ENCODE measurements around the gene NCK2.
"Not testable (repeated sequence)": the region's sequence is repeated elsewhere in the genome, so short reads cannot be mapped to it uniquely, and the experiment has no call there.

NCK2 gene

DNA sequence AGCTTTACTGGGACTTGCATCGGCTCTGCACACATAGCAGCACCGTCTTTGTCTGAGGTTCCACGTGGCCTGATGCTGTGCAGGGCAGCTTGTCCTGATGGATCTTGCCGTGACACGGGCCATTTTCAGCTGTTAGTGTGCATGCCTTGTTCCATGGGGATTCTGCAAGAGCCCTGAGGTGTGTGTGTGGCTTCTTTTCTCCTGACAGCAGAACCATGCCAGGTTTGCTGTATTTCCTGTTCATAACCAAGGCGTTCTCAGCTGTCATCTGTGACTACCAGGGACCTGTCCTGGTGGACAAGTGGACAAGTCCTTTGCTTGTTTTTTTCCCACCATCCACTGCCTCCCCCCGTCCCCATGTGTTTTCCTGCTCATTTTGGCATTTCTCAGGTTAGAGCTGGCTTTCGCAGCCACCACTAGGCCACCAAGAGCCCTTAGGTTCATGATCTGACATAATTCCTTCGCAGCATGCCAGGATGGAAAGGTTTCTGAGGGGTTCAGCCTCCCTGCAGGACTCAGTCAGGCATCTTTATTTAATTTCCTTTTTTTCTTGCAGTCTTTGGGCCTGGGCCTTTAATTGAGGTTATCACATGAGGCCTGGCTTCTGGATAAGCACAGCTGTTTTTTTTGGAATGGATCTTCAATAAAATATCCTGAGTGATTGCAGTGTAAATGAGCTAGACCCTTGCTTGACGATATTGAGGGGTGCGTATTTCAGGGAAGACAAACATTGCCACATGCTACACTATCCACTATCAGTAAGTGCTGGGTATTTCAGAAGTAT lies 139.4 kb downstream of the NCK2 start:
- DNase-seq (ENCODE audit: low read depth in 2 of 3, low spot score in 2 of 3), result no peak

DNA sequence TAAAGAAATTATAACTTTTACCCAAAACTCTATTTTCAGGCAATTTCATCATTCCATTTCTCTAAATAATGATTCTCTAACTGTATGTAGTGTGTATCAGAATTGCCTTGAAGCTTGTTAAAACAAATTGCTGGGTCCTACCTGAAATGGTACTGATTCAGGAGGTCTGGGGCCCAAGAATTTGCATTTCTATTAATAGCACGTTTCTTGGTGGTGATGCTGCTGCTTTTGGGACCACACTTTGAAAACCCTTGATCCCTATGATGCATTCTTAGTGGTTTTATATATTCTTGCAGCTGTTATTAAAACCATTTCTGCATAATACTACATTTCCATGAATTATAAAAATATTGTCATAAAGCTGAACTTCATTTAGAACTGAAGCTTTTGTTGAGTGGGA lies 140.7 kb downstream of the NCK2 start:
- DNase-seq (ENCODE audit: low read depth in 2 of 3, low spot score in 2 of 3), result no peak

DNA sequence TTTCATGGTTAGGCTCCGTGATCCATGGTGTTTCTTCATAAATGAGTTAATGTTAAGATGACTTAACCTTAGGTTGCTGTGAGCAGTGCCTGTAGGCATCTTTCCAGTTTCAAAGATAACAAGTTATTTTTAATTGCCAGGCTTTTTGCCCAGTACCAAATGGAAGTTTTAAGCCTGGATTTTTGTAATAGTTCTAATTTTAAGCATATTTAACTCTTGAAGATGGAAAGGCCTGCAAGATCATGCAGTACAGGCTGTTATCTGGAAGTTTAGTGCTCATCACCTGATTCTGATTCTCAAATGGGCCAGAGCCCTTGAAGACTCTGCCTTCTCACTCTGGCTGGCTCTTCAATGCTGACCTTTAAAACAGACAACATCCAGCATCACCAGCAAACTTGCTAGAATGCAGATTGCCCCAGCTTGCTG lies 141.3 kb downstream of the NCK2 start:
- no peak for DNase-seq (ENCODE audit: low read depth in 2 of 3, low spot score in 2 of 3)

DNA sequence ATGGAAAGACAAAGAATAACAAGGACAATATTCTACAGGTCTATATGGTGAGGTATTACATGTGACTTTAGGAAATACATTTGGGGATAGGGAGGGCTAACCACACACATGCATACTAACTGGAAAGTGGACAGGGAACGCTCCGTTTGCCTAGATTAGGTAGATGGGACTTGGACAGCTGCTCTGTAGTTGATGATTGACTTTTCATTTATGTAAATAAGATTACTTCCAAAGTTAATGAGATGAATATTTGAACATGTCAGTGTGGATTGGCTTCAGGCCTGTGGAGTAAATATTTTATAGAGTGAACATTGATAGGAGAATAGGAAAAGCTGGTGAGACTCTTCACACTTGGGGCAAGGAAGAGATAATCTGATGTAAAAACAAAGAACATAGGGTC lies 142.0 kb downstream of the NCK2 start:
- no peak for DNase-seq (ENCODE audit: low read depth in 2 of 3, low spot score in 2 of 3)

DNA sequence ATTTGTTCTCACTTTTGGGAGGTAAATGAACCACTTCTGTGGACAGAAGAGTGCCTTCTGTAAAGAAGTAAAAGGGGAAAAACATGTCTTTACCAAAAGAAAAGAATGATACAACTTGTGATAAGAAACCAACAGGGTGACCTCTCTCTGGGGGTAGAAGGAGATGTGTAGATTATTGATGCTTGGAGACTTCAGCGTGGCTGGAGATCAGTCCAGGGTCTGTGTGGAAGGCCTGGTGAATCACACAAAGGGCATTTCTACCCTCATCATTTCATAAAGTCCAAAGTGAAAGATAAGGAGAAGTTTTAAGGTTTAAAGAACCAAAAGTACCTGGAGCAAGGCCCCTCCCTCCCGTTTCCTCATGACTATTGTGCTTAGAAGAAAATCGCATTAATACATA lies 142.5 kb downstream of the NCK2 start:
- DNase-seq (ENCODE audit: low read depth in 2 of 3, low spot score in 2 of 3), result no peak

DNA sequence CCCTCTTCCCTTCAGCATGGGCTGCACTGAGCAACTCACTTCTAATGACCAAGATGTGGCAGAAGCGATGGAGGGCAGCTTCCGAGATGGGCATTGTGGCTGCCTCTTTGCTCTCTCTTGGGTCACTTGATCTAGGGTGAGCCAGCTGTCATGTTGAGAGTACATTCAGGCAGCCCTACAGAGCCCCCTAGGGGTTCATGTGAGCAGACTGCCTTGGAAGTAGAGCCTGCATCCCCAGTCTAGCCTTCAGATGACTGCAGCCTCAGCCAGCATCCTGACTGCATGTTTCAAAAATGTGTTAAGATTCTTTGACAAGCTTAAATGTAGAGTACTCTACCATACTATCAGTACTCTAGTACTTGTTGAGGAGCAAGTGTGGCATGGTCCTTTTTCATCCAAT lies 143.9 kb downstream of the NCK2 start:
- no peak for DNase-seq (ENCODE audit: low read depth in 2 of 3, low spot score in 2 of 3)

DNA sequence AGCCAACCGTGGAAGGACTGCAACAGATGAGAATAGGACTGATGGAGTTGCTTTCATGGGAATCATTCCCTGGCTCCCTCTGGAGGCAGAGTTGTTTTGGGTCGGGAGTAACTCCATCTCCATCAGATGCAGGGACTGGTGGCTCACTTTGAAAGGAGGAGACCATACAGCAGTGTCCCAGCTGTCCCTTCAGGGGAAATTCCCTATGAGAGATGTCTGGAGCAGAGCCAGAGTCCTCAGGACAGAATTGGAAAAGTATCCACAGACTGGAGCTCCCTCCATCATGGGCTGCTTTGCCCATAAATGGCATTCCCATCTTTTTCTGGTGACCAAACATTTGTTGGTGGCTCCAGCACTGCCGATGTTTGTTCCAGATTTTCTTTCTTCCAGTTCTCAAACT lies 144.3 kb downstream of the NCK2 start:
- DNase-seq (ENCODE audit: low read depth in 2 of 3, low spot score in 2 of 3), result no peak

DNA sequence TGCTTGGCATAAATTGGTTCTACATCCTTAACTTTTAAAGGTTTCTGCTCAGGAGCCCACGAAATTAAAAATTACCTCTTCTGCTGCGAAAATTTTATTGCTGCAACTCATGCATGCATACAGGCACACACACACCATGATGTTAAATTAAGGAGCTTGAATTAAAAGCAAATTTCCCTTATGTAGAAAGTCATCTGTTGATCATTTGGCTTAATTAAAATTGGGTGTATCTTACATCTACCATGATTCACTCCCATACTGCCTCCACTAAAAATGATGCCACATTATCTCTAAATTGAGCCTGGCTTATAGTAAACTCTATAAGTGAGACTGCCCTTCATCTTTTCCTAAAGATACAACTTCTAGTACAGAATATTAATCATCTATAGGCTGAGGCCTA lies 145.4 kb downstream of the NCK2 start:
- no peak for DNase-seq (ENCODE audit: low read depth in 2 of 3, low spot score in 2 of 3)

DNA sequence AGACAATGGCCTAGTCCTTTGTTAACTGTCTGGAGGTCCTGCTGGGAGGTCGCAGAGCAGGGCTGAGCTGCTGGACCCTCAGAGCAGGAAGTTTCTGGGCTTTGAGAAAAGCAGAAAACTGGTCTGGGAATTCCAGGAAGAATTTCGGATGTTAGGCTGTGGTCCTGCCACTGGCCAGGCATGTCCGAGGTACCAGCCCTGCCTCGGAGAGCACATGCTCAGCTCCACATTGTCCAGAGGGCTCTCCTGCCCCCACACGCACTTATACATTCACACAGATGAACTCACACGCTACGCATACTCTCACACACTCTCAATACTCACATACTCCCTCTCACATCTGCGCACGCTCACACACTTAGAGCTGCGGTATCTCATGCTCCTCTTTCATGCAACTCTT lies 146.1 kb downstream of the NCK2 start:
- no peak for DNase-seq (ENCODE audit: low read depth in 2 of 3, low spot score in 2 of 3)

DNA sequence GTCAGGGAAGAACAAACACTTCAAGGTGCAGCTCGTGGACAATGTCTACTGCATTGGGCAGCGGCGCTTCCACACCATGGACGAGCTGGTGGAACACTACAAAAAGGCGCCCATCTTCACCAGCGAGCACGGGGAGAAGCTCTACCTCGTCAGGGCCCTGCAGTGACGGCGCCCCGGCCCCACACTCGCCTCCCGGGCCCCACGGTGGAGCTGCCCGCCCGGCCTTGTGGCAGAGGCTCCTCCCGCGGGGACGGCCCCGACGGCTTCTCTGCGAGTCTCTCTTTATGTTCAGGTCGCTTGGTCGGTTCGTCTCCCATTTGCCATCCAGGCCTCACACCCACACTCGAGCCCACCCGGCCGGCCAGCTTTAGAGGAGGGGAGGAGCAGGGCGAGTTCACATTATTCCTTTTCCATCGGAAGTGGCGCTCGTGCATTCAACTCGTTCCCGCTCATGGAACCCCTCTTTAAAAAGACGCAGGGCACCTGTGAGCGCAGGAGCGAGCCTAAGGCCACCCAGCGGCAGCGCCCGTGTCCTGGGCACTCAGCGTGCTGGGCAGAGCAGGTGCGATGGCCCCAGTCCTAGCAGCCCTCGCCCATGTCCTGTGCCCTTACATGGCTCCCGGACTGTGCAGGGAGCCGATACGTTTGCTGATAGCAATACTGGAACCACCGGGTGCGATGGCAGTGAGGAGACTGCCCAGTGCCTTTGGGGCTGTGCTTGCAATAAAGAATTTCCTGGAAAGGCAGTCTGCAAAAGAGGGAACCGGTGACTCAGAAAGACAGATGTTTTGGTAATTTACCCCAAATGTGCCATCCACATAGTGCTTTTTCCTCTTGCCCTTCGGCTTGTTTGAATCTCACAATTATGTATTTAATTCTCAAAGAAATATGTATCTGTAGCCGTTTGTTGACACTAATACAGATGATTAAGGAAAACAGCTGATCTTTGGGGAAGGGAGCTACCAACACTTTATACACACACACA lies 148.6 kb downstream of the NCK2 start:
- DNase-seq (ENCODE audit: low read depth in 2 of 3, low spot score in 2 of 3), result no peak

DNA sequence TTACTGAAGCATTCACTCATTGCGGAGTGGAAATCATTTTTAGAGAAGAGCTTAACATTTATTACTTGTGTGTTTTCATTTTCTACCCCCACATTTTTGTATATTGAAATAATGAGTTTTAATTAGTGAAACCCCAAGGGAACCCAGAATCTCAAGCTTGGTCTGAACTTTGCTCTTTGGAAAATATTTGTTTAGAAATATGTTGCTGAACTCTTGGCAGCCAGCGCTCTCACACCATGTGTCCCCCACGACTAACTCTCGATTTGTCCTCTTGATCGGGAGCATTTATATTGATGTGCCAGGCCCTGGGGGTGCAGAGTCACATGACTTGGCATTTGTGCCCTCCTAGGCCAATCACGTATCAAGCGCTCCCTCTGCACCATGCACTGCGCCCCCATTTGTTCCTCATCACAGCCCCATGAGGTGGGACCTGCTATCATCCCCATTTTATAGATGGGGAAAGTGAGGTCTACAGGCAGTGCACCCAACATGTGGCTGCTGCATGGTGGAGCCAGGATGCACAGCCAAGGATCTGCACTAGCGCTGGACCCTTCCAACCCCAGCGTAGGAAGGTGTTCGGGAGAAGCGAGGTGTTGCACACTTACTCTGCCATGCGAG lies 149.7 kb downstream of the NCK2 start:
- DNase-seq (ENCODE audit: low read depth in 2 of 3, low spot score in 2 of 3), result no peak

DNA sequence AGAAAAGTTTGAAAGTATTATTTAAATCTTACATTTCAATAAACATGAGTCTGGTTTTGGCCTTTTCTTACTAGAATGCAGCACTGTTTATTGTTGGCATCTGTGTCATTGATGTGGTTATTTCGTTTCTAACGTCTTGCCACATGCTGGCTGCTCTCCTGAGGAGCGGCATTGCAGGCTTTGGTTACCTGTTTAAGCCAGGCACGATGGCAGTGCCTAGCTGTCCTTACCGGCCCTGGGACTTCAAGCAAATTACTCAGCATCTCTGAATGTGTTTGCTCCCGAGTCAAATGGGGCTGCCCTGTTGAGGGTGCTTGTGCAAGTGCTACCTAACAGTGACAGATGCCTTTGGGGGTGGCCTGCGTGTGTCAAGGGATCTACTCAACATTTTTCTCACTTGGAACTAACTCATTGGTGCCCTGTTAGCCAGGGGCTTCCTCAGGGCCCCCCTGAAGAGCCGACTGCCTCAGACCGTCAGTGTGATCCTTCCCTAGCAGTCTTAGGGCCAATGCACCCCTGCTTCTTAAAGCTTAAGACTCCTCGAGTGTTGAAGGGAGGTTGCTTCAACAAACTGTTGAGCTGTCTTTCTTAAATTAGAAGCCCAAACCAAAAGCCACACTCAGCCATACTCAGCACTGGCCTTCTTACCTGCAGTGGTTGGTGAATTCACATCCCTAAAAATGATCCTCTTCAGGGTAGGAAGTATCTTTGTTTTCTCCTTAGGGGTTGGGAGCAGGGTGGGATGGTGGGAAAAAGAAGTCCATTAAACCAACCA lies 151.5 kb downstream of the NCK2 start:
- DNase-seq (ENCODE audit: low read depth in 2 of 3, low spot score in 2 of 3), result no peak

DNA sequence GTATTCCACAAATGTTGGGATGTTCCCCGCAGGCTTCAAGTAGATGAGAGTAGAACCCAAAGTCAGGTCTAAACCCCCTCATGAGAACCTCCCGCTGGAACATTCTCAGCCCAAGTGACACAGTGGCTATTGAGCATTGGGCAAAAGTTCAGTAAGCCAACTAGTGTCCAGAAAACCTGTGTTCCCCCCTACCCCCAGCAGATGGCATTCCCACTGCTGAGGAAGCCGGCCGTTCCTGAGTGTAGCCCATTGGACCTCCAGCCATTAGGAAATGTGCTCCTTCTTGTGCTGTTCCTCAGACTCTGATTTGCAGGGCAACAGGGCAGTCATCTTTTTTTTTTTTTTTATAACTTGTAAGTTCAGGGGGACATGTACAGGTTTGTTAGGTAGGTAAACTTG lies 152.1 kb downstream of the NCK2 start:
- DNase-seq (ENCODE audit: low read depth in 2 of 3, low spot score in 2 of 3), result no peak

DNA sequence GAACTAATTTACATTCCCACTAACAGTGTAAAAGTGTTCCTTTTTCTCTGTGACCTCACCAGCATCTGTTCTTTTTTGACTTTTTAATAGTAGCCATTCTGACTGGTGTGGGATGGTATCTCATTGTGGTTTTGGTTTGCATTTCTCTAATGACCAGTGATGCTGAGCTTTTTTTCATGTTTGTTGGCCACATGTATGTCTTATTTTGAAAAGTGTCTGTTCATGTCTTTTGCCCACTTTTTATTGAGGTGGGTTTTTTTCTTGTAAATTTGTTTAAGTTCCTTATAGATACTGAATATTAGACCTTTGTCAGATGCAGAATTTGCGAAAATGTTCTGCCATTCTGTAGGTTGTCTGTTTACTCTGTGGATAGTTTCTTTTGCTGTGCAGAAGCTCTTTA lies 153.0 kb downstream of the NCK2 start:
- DNase-seq (ENCODE audit: low read depth in 2 of 3, low spot score in 2 of 3), result not testable (repeated sequence)

DNA sequence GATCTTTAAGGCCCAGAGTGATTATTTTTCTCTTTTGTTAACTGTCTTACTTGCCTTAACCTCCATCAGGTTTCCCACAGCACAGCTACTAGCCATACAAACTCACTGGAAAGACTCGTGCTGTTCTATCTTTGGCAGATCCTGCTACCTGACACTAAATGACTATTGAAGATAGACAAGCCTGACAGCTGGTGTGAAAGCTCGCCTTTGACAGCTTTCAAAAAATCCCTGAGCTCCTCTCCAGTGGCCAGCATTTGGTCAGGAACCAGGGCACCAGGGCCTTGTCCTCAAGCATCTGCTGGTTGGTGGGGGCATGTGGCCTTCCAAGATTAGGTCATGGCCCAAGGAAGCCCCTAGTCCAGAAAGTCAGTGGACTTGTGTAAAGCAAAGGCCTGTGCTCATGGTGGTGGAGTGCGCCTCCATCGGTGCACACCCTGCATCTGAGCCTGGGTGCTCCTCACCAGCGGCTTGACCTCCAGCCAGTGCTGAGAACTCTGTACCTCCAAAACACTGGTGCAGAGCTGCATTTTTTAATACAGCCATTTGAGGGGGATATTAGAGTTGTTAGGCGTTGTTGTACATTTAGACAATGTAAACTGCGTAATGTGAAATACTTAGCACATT lies 158.5 kb downstream of the NCK2 start:
- DNase-seq (ENCODE audit: low read depth in 2 of 3, low spot score in 2 of 3), result no peak

DNA sequence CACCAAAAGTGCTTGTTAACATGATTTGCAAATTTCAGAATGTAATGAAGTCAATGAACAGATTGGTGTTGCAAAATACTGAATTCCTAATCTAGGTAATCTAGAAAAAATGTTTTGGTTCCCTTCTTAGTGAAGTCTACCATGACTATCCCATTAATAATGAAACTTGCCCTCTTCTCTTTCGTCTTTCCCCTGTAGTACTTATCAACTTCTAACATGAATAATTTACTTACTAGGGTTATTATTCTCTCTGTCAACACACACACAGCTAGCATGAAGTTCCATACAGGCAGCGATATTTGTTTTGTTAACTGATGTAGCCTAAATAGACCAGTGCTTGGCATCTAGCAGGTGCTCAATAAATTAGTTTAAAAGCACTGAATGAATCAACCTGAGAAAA lies 160.2 kb downstream of the NCK2 start:
- DNase-seq (ENCODE audit: low read depth in 2 of 3, low spot score in 2 of 3), result no peak

DNA sequence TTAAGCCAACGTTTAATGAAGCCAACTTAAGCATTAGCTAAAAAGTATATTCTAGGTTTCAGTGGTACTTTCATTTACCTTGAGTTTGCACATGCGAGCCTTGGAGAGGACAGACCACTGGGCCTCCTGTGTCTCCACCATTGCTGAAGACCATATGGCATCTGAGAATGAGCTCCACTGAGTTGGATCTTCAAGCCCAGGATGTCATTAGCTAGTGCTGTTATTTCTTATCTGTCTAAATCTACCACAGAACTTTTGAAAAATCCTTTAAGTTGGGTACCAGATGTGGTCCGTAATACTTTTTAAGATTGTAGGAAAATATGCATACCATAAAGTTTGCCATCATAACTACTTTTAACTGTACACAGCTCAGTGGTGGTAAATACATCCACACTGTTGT lies 161.8 kb downstream of the NCK2 start:
- DNase-seq (ENCODE audit: low read depth in 2 of 3, low spot score in 2 of 3), result no peak

DNA sequence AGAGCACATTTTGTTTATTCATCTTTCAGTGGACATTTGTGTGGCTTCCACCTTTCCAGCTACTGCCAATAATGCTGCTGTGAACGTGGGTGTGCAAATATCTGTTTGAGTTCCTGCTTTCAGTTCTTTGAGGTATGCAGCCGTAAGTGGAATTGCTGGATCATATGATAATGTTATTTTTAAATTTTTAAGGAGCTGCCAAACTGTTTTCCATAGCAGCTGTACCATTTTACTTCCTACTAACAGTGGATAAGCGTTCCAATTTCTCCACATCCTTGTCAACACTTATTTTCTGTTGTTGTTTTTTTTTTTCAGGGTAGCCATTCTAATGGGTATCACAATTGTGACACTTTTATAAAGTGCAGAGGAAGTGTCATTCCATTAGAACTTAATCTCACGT lies 162.5 kb downstream of the NCK2 start:
- no peak for DNase-seq (ENCODE audit: low read depth in 2 of 3, low spot score in 2 of 3)

DNA sequence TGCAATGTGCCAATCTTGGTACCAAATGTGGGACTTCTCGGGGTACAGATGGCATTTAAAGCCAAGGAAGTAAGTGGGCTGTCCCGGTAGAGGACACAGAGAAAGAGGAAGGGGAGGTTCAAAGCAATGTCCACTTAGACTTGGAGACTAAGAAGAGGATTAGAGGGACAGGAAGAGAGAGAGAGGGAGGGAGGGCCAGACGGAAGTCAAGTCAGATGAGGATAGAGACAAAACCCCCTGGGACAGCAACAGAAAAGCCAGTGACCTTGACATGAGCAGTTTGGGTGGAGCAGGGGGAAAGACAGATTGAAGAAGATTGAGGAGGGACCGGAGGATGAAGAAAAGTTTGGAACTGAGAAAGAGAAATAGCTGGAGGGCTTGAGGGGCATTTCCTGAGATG lies 164.5 kb downstream of the NCK2 start:
- no peak for DNase-seq (ENCODE audit: low read depth in 2 of 3, low spot score in 2 of 3)

DNA sequence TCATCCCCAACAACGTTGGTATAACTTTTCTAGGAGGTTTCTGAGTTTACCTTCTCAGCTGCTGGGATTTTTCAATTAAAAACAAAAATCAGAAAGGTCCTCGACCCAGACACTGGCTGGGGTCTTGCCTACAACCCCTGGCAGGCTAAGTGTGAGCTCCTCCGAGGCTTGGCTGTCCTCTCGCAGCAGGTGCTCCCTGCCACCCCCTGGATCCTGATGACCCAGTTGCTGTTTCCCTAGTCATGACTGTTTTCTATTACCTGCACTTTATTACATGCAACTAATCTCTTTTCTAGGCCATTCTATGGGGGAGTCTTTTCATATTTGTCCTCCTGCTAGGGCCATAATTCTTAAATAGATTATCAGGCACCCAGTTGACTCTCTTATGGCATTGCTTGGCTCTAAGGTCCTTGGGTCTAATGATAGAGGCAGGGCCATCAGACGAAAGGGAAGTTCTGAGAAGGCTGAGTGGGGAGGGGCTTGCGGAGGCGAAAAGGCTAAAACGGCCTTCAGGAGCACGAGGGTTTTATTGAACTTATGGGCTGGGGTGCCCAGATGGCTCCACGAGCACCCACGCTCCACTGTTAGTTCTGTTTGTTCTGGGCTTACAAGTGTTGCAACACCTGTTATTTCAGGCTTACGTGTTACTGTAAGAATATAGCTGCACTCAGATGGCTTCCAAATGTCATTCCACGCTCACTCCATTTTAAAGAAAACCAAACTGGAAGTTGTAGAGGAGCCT lies 166.0 kb downstream of the NCK2 start:
- no peak for DNase-seq (ENCODE audit: low read depth in 2 of 3, low spot score in 2 of 3)

Data from activated CD8-positive, alpha-beta memory T cell treated with anti-CD3 and anti-CD28 coated beads for 48 hours (primary cell).